Measurements from ENCODE around the gene PCSK4.

DNA sequence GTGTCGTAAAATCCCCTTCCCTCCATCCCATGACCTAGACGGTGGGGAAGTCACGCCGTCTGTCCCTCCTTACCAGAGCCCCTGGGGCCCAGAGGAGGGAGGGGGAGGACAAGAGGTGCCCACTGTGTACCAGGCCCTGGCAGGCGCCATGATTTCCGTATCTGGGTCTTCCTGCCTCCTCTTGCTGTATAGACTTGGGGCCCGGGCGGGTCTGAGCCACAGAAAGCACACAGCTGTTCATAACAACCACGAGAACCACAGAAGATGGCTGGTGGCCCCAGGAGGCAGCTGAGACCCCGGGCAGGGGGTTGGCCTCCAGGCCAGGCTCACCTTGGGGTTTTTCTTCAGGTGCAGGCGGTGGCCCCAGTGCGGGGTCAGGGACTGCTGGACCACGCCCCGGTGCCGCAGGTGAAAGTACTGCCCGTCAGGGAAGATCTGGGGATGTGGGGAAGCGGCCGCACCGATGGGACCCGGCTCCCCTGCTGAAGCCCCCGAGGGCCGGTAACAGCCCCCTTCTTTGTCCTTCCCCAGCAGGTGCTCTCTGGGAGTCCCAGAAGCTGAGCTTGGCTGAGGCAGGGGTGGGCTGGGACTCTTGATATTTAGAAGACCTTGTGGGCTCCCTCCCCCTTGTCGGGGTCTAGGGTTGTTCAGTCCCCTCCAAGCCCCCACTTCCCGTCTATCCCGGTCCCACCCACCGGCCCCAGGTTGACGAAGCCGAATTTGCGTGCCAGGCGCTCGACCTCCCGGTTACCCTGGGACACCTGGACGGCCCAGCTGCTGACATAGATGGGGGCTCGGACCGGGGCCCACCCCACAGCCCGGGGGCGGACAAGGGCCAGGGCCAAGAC lies 463 bp downstream of the PCSK4 start:
- TF ChIP-seq, protein P1, sequence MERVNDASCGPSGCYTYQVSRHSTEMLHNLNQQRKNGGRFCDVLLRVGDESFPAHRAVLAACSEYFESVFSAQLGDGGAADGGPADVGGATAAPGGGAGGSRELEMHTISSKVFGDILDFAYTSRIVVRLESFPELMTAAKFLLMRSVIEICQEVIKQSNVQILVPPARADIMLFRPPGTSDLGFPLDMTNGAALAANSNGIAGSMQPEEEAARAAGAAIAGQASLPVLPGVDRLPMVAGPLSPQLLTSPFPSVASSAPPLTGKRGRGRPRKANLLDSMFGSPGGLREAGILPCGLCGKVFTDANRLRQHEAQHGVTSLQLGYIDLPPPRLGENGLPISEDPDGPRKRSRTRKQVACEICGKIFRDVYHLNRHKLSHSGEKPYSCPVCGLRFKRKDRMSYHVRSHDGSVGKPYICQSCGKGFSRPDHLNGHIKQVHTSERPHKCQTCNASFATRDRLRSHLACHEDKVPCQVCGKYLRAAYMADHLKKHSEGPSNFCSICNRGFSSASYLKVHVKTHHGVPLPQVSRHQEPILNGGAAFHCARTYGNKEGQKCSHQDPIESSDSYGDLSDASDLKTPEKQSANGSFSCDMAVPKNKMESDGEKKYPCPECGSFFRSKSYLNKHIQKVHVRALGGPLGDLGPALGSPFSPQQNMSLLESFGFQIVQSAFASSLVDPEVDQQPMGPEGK (tag by site-specific recombination; IDR thresholded peaks at IDR 0.05) = no peak; the same call in 1 of the 2 replicates
- TF ChIP-seq, protein P2, sequence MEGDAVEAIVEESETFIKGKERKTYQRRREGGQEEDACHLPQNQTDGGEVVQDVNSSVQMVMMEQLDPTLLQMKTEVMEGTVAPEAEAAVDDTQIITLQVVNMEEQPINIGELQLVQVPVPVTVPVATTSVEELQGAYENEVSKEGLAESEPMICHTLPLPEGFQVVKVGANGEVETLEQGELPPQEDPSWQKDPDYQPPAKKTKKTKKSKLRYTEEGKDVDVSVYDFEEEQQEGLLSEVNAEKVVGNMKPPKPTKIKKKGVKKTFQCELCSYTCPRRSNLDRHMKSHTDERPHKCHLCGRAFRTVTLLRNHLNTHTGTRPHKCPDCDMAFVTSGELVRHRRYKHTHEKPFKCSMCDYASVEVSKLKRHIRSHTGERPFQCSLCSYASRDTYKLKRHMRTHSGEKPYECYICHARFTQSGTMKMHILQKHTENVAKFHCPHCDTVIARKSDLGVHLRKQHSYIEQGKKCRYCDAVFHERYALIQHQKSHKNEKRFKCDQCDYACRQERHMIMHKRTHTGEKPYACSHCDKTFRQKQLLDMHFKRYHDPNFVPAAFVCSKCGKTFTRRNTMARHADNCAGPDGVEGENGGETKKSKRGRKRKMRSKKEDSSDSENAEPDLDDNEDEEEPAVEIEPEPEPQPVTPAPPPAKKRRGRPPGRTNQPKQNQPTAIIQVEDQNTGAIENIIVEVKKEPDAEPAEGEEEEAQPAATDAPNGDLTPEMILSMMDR (tag by site-specific recombination; IDR thresholded peaks at IDR 0.05) = no peak
- TF ChIP-seq, protein P3, sequence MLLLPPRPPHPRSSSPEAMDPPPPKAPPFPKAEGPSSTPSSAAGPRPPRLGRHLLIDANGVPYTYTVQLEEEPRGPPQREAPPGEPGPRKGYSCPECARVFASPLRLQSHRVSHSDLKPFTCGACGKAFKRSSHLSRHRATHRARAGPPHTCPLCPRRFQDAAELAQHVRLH (tag by site-specific recombination; IDR thresholded peaks at IDR 0.05) = no peak
- TF ChIP-seq ZSCAN30 (tag by site-specific recombination; IDR thresholded peaks at IDR 0.05) (no peak), ZNF184 (tag by site-specific recombination; IDR thresholded peaks at IDR 0.05) (no peak), ZBTB8A (tag by site-specific recombination; IDR thresholded peaks at IDR 0.05) (no peak), ZNF138 (tag by site-specific recombination; IDR thresholded peaks at IDR 0.05; ENCODE audit: borderline replicate concordance) (no peak), ZNF623 (tag by site-specific recombination; IDR thresholded peaks at IDR 0.05) (no peak), GLI2 (tag by site-specific recombination; IDR thresholded peaks at IDR 0.05; ENCODE audit: borderline replicate concordance, low read depth) (no peak), ZNF510 (tag by site-specific recombination; IDR thresholded peaks at IDR 0.05; ENCODE audit: insufficient replicate concordance) (no peak), ZBTB21 (tag by site-specific recombination; IDR thresholded peaks at IDR 0.05) (no peak), ZNF274 (IDR thresholded peaks at IDR 0.05; ENCODE audit: low read length) (no peak), ZNF274 (tag by site-specific recombination; IDR thresholded peaks at IDR 0.05; ENCODE audit: borderline replicate concordance) (no peak)

Measured in HEK293 (cell line).